ENCODE measurements around the gene CADPS2.

The CADPS2 gene

GRCh38 chr7:122302761-122303530 is 583.3 kb downstream of the CADPS2 start:
- TF ChIP-seq, protein P1, sequence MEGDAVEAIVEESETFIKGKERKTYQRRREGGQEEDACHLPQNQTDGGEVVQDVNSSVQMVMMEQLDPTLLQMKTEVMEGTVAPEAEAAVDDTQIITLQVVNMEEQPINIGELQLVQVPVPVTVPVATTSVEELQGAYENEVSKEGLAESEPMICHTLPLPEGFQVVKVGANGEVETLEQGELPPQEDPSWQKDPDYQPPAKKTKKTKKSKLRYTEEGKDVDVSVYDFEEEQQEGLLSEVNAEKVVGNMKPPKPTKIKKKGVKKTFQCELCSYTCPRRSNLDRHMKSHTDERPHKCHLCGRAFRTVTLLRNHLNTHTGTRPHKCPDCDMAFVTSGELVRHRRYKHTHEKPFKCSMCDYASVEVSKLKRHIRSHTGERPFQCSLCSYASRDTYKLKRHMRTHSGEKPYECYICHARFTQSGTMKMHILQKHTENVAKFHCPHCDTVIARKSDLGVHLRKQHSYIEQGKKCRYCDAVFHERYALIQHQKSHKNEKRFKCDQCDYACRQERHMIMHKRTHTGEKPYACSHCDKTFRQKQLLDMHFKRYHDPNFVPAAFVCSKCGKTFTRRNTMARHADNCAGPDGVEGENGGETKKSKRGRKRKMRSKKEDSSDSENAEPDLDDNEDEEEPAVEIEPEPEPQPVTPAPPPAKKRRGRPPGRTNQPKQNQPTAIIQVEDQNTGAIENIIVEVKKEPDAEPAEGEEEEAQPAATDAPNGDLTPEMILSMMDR (IDR thresholded peaks at IDR 0.05; ENCODE audit: low read depth, low read length): no peak
- in situ Hi-C loops (cut with HindIII; ENCODE audit: low sequenced_read_pairs): no loop called here
- DNase-seq (ENCODE audit: low read depth, low spot score): no peak
- H3K4me3 ChIP-seq (ENCODE audit: low read depth, low read length): no peak overlapping the region

DNA sequence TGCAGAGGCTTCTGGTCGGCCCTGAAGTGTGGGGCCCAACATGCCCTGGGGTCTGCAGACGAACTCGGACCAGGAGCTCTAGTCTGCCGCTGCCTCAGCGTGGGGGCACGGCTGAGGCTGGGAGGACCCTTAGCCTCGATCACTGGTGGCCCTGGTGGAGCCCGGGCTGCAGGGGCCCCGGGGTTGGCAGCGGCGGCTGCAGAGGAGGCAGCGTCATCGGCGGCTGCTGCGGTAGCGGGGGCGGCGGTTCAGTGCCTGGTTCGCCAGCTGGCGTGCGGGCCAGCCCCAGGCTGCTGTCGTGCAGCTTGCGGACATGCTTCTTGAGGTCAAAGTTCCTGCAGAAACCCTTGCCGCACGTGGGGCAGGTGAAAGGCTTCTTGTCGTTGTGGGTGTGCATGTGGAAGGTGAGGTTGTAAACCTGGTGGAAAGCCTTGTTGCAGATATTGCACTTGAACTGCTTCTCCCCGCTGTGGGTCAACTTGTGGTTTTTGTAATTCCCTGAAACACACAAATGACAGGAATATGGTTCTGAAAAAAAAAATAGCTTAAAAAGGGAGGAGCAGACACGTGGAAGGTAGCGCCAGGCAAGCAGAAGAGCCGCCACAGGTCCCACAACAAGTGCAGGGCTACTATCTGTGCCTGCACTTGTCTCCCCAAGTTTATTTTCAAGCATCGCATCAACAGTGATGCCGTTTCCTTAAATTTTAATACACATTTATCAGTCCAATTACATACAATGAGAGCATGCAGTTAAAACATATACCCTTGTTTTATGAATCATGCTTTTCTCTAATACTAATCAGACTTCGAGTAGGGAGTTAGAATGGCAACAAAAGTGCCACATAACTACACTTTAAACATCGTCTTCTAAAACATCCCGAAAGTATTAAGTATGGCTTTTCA is 584.2 kb downstream of the CADPS2 start:
- TF ChIP-seq, protein P1 (IDR thresholded peaks at IDR 0.05; ENCODE audit: low read depth, low read length): no peak
- no peak overlapping the region for H3K4me3 ChIP-seq (ENCODE audit: low read depth, low read length)
- in situ Hi-C loops (cut with HindIII; ENCODE audit: low sequenced_read_pairs): no loop called here
- no peak for DNase-seq (ENCODE audit: low read depth, low spot score)

GRCh38 chr7:122300956-122301833 is 585.1 kb downstream of the CADPS2 start:
- H3K4me3 ChIP-seq (ENCODE audit: low read depth, low read length): no peak overlapping the region
- in situ Hi-C loops (cut with HindIII; ENCODE audit: low sequenced_read_pairs): no loop called here
- TF ChIP-seq, protein P1 (IDR thresholded peaks at IDR 0.05; ENCODE audit: low read depth, low read length): no peak
- no peak for DNase-seq (ENCODE audit: low read depth, low spot score)

DNA sequence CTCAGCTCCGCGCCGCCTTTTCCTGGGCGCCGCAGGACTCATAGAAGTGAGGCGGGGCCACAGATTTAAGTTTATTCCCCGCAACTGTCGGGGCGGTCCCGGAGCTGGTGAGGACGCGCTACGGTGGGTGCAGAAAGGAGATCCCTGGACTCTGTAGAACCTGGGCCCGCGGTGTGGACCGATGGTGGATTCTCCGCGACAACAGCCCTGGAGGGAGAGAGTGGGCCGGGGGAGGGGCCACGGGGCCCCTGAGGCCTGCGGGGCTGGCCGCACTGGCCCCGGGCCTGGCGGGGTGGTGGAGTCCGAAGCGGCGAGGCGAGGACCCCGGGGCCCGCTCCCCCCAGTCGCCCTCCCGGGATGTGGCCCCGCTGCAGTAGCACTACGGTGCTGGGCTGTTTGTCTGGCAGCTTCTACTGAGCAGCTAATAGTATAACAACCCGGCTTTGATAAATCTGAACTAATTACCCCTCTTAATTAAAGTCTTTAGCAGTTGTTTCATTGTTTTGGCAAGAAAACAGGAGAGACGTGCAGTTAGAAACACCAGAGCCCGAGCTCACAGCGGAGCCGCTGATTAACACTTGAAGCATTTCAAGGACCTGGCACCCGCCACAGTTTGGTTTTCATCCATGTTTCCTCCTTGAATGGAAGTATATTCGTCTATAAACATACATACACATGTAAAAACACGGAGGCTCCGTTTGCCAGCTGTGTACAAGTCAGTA is 585.9 kb downstream of the CADPS2 start:
- H3K4me3 ChIP-seq (ENCODE audit: low read depth, low read length): no peak overlapping the region
- TF ChIP-seq, protein P1 (IDR thresholded peaks at IDR 0.05; ENCODE audit: low read depth, low read length): no peak
- in situ Hi-C loops (cut with HindIII; ENCODE audit: low sequenced_read_pairs): no loop called here
- DNase-seq (ENCODE audit: low read depth, low spot score): peak; percentile 32

- no peak for DNase-seq (ENCODE audit: low read depth, low spot score)
- no peak overlapping the region for H3K4me3 ChIP-seq (ENCODE audit: low read depth, low read length)
- in situ Hi-C loops (cut with HindIII; ENCODE audit: low sequenced_read_pairs): no loop called here
- TF ChIP-seq, protein P1 (IDR thresholded peaks at IDR 0.05; ENCODE audit: low read depth, low read length): no peak
These were observed 586.5 kb downstream of the CADPS2 start for GRCh38 chr7:122299624-122300210.
